BJ (cell line): ENCODE results near the gene MED4. TPM values are rescaled to one million over a fixed set of nuclear protein-coding genes. Genes with fewer than 3 reads are reported as not detected.

Experiments used
- CTCF ChIA-PET: fragments of 350-600 bp; formaldehyde crosslinking; extraction: SDS; loops from one replicate; lab custom pipeline; 2021; ENCODE audit warnings: antibody characterized with exemption, inconsistent platforms; lab: Yijun Ruan, JAX
- POLR2A ChIA-PET: fragments of 300-600 bp; sonication (Branson Sonifier 250); formaldehyde crosslinking; extraction: SDS; loops from one replicate; lab custom pipeline; 2021; ENCODE audit warnings: antibody characterized with exemption; lab: Charles Lee
- DNase-seq: peaks from one replicate; pipeline ENCODE4 v3.0.0-alpha.2; 2011; ENCODE audit warnings: low read depth
- H3K27me3 ChIP-seq: 2 replicates; pipeline ENCODE4 v1.6.0; 2011; ENCODE audit warnings: low read length; ENCODE audit not compliant: control insufficient read depth, insufficient read depth
- H3K36me3 ChIP-seq: 2 replicates; pipeline ENCODE4 v1.5.1; 2011; ENCODE audit warnings: low read length; ENCODE audit not compliant: control insufficient read depth, insufficient read depth
- H3K4me3 ChIP-seq: 2 replicates; pipeline ENCODE4 v1.5.1; 2011; ENCODE audit warnings: low read depth, mild to moderate bottlenecking, control low read depth, low read length
- CTCF ChIP-seq: IDR thresholded peaks from 2 replicates; pipeline ENCODE4 v1.5.1; 2011; ENCODE audit warnings: low read depth, mild to moderate bottlenecking, control low read depth, inconsistent platforms, low read length, moderate library complexity; ENCODE audit not compliant: insufficient read depth
- polyA plus RNA-seq: library from polyadenylated mRNA; depleted of rRNA; stranded (reverse); fragments of >200 nt; gene quantifications from 2 replicates; pipeline ENCODE4 v1.2.3, GENCODE V29; 2011

The MED4 gene
- polyA plus RNA-seq, 1 experiment = 30.1 TPM

GRCh38 chr13:48094404-48094780 lies 512 bp downstream of the MED4 start:
- Histone ChIP-seq H3K4me3 (peak overlapping the region; percentile 99), H3K36me3 (no peaks in the 10 kb centered on the region), H3K27me3 (0 out of 2 replicates have a peak, but pooled peaks cover 2% of the 10 kb centered on the region)
- ChIA-PET POLR2A (no interaction called here), CTCF (interaction anchor here (0.6 to 2.2 kb wide), 17 partner anchors 11 to 675 kb away, joined by 3 to 20 read pairs (median 4); partner anchors contain the start of genes ITM2B and NUDT15)
- TF ChIP-seq CTCF = no peak
- no peak for DNase-seq

- DNase-seq = no peak
- ChIA-PET POLR2A (no interaction called here), CTCF (interaction anchor here (1.6 to 2.2 kb wide), 3 partner anchors 10 to 675 kb away, joined by 4 to 20 read pairs (median 7); partner anchors contain the start of gene NUDT15)
- no peak for TF ChIP-seq CTCF
- no peaks in the 10 kb centered on the region for H3K27me3 ChIP-seq
- H3K36me3 ChIP-seq = no peaks in the 10 kb centered on the region
- peak overlapping the region; percentile 99 for H3K4me3 ChIP-seq
Measured at GRCh38 chr13:48093588-48093987, 1.3 kb downstream of the MED4 start.

GRCh38 chr13:48086272-48086671 lies 8.6 kb downstream of the MED4 start:
- CTCF ChIA-PET = no interaction called here
- POLR2A ChIA-PET = no interaction called here
- Histone ChIP-seq H3K4me3 (no peak overlapping the region), H3K36me3 (peaks cover 4% of the 10 kb centered on the region), H3K27me3 (no peaks in the 10 kb centered on the region)
- no peak for DNase-seq
- TF ChIP-seq CTCF = no peak

- ChIA-PET CTCF (interaction anchor here (3.7 kb wide), 1 partner anchor 13 kb away, joined by 20 read pairs; the partner anchor contains the start of gene MED4), POLR2A (no interaction called here)
- DNase-seq = no peak
- Histone ChIP-seq H3K27me3 (no peaks in the 10 kb centered on the region), H3K4me3 (no peak overlapping the region), H3K36me3 (peaks cover 15% of the 10 kb centered on the region)
- no peak for TF ChIP-seq CTCF
Measured at GRCh38 chr13:48081739-48082138, 13.2 kb downstream of the MED4 start.

GRCh38 chr13:48078251-48078656 lies 16.6 kb downstream of the MED4 start:
- Histone ChIP-seq H3K4me3 (no peak overlapping the region), H3K27me3 (no peaks in the 10 kb centered on the region), H3K36me3 (peaks cover 19% of the 10 kb centered on the region)
- DNase-seq = no peak
- CTCF ChIA-PET = interaction anchor here (1.0 to 1.5 kb wide), 4 partner anchors 10 to 502 kb away, joined by 3 to 4 read pairs (median 4); no protein-coding TSS in a partner anchor
- 0 out of 2 replicates have a peak, but pooled peaks have one; percentile 4 for TF ChIP-seq CTCF
- POLR2A ChIA-PET = interaction anchor here (0.6 kb wide), 1 partner anchor 1446 kb away, joined by 3 read pairs; no protein-coding TSS in a partner anchor
